GM18873 (cell line): Measurements from ENCODE around the gene IQCK.
"Not testable (repeated sequence)": the region's sequence is repeated elsewhere in the genome, so short reads cannot be mapped to it uniquely, and the experiment has no call there.

Source experiments
- ATAC-seq: cut with Tn5 transposase; IDR thresholded peaks from one replicate; pipeline ENCODE4 v1.9.1; 2021; ENCODE audit warnings: mild to moderate bottlenecking, moderate library complexity, moderate number of reproducible peaks; ENCODE audit not compliant: unreplicated experiment, low FRiP score

Gene IQCK

GRCh38 chr16:19715566-19715965, 2.5 kb upstream of the IQCK start:
- ATAC-seq: no peak

GRCh38 chr16:19716183-19716582, 1.9 kb upstream of the IQCK start:
- ATAC-seq: no peak

GRCh38 chr16:19716728-19717127, 1.3 kb upstream of the IQCK start:
- not testable (repeated sequence) for ATAC-seq

GRCh38 chr16:19717314-19717713, 757 bp upstream of the IQCK start:
- no peak for ATAC-seq

GRCh38 chr16:19718624-19718965, 524 bp downstream of the IQCK start:
- no peak for ATAC-seq

GRCh38 chr16:19722269-19722952, 4.3 kb downstream of the IQCK start:
- no peak for ATAC-seq

- ATAC-seq: no peak
These were observed 4.9 kb downstream of the IQCK start for GRCh38 chr16:19722981-19723380.

- ATAC-seq: no peak
These were observed 10.5 kb downstream of the IQCK start for GRCh38 chr16:19728636-19728965.

- no peak for ATAC-seq
These were observed 15.5 kb downstream of the IQCK start for GRCh38 chr16:19733551-19733950.

- ATAC-seq: no peak
These were observed 17.2 kb downstream of the IQCK start for GRCh38 chr16:19735074-19735867.

- ATAC-seq: no peak
These were observed 19.4 kb downstream of the IQCK start for GRCh38 chr16:19737306-19738038.

GRCh38 chr16:19741354-19741753, 23.3 kb downstream of the IQCK start:
- no peak for ATAC-seq

GRCh38 chr16:19743816-19744159, 25.7 kb downstream of the IQCK start:
- ATAC-seq: no peak

- no peak for ATAC-seq
These were observed 26.6 kb downstream of the IQCK start for GRCh38 chr16:19744670-19745069.

- ATAC-seq: no peak
These were observed 27.4 kb downstream of the IQCK start for GRCh38 chr16:19745286-19746010.

- no peak for ATAC-seq
These were observed 28.5 kb downstream of the IQCK start for GRCh38 chr16:19746561-19746960.

- ATAC-seq: no peak
These were observed 30.5 kb downstream of the IQCK start for GRCh38 chr16:19748389-19749168.

GRCh38 chr16:19749571-19750080, 31.6 kb downstream of the IQCK start:
- no peak for ATAC-seq

- no peak for ATAC-seq
These were observed 33.7 kb downstream of the IQCK start for GRCh38 chr16:19751478-19752385.
